Erythroblast (primary cell): ENCODE results near the gene CXXC1.

Source experiments
- GATA1 ChIP-seq: IDR thresholded peaks from 2 replicates; pipeline ENCODE4 v1.6.1; 2011; ENCODE audit warnings: low read depth, mild to moderate bottlenecking, control low read depth, low read length, moderate library complexity
- POLR2A ChIP-seq: IDR thresholded peaks from 2 replicates; pipeline ENCODE4 v1.6.1; 2011; ENCODE audit warnings: mild to moderate bottlenecking, low read length

- no peak for TF ChIP-seq POLR2A
- TF ChIP-seq GATA1: no peak
Observed at GRCh38 chr18:50281972-50282520, 5.4 kb downstream of the CXXC1 start.
